A673 (cell line): ENCODE measurements around the gene GAK.

ENCODE experiments used
- EZH2 ChIP-seq: fragments of 200-600 bp; sonication (generic); IDR thresholded peaks from 2 replicates; pipeline ENCODE4 v1.6.1; 2017; ENCODE audit warnings: borderline replicate concordance, low read depth, mild to moderate bottlenecking, mixed read lengths, antibody characterized with exemption, low read length; ENCODE audit not compliant: poor library complexity, severe bottlenecking
- TF ChIP-seq, protein P1 (sequence below): fragments of 300-800, 200-600 bp; sonication (generic); conservative IDR thresholded peaks from 2 replicates; pipeline ENCODE4 v1.5.1; 2017; ENCODE audit warnings: low read depth, mild to moderate bottlenecking, antibody characterized with exemption, low read length, moderate library complexity, mixed read lengths

DNA sequence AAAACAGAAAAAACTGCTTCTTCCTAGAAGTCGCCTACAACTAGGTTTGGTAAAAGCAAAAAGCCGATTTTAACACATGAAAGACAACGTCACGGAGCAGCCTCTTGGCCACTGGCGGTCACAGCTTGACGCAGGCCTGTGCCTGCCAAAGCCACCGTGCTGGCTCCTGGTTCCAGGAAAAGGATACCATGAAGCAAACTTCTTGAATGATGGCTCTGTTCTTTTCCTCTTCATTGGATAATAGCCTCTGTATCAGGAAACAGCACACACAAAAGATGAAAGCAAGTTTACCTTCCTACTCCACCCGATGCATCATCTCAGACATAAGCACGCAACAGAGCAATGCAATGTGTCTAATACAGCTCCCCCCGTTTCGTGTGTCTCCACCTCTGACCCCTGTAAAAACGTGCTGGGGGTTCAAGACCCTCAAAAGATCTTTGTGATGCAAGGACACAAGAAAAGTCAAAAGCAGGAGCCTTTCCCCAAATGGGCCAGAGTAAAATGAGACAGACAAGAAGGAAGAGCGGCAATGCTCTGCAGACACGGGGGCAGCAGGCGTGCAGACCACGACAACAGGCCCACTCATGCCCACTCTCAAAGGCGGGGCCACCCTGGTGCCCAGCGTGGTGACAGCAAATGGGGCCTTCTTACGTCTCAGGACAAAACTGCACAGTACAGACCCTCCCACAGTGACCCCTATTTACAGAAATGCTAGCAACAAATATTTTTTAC lies 19.4 kb downstream of the GAK start:
- TF ChIP-seq EZH2: no peak
- TF ChIP-seq, protein P1, sequence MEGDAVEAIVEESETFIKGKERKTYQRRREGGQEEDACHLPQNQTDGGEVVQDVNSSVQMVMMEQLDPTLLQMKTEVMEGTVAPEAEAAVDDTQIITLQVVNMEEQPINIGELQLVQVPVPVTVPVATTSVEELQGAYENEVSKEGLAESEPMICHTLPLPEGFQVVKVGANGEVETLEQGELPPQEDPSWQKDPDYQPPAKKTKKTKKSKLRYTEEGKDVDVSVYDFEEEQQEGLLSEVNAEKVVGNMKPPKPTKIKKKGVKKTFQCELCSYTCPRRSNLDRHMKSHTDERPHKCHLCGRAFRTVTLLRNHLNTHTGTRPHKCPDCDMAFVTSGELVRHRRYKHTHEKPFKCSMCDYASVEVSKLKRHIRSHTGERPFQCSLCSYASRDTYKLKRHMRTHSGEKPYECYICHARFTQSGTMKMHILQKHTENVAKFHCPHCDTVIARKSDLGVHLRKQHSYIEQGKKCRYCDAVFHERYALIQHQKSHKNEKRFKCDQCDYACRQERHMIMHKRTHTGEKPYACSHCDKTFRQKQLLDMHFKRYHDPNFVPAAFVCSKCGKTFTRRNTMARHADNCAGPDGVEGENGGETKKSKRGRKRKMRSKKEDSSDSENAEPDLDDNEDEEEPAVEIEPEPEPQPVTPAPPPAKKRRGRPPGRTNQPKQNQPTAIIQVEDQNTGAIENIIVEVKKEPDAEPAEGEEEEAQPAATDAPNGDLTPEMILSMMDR: no peak
